GM12891 (cell line): ENCODE measurements around the gene GPC3.
"Not testable (repeated sequence)": the region's sequence is repeated elsewhere in the genome, so short reads cannot be mapped to it uniquely, and the experiment has no call there.

Source experiments
- DNase-seq: peaks from one replicate; pipeline ENCODE4 v3.0.0; 2011; ENCODE audit warnings: low spot score; ENCODE audit not compliant: insufficient read length
- FAIRE-seq: peaks from 2 replicates; lab custom pipeline; 2011; peaks lifted over from hg19 to GRCh38; lab: Jason Lieb, UNC
- PAX5 ChIP-seq: IDR thresholded peaks from 2 replicates; pipeline ENCODE4 v1.6.1; 2011; ENCODE audit warnings: low read length, moderate library complexity, mild to moderate bottlenecking; ENCODE audit not compliant: insufficient read depth, severe bottlenecking
- POLR2A ChIP-seq: IDR thresholded peaks from 2 replicates; pipeline ENCODE4 v1.6.1; 2011; ENCODE audit warnings: low read depth, low read length, control low read depth
- POLR2AphosphoS5 ChIP-seq: IDR thresholded peaks from 2 replicates; pipeline ENCODE4 v1.6.1; 2011; ENCODE audit warnings: low read depth, low read length, control low read depth
- POU2F2 ChIP-seq: IDR thresholded peaks from 2 replicates; pipeline ENCODE4 v1.6.1; 2011; ENCODE audit warnings: low read depth, mild to moderate bottlenecking, control low read depth, low read length, moderate library complexity
- SPI1 ChIP-seq: IDR thresholded peaks from 2 replicates; pipeline ENCODE4 v1.6.1; 2011; ENCODE audit warnings: low read depth, low read length, control low read depth
- TAF1 ChIP-seq: IDR thresholded peaks from 2 replicates; pipeline ENCODE4 v1.6.1; 2011; ENCODE audit warnings: low read depth, low read length, control low read depth

The GPC3 gene

GRCh38 chrX:133776072-133776471 is 209.3 kb downstream of the GPC3 start:
- TF ChIP-seq TAF1, result no peak
- no peak for TF ChIP-seq POU2F2
- TF ChIP-seq SPI1, result no peak
- no peak for TF ChIP-seq POLR2A
- TF ChIP-seq PAX5, result no peak
- TF ChIP-seq POLR2AphosphoS5, result no peak
- no peak for DNase-seq

GRCh38 chrX:133774807-133775206 is 210.6 kb downstream of the GPC3 start:
- FAIRE-seq, result no peak
- no peak for DNase-seq
- TF ChIP-seq TAF1 (no peak), POU2F2 (no peak), POLR2AphosphoS5 (no peak), POLR2A (no peak), SPI1 (no peak), PAX5 (no peak)

More at GRCh38 chrX:133776072-133776471, 209.3 kb downstream of the GPC3 start:
- no peak for FAIRE-seq

- TF ChIP-seq TAF1 (no peak), PAX5 (no peak), SPI1 (no peak), POLR2AphosphoS5 (no peak), POU2F2 (no peak), POLR2A (no peak)
- FAIRE-seq, result no peak
- DNase-seq, result no peak
Measured at GRCh38 chrX:133771086-133771646, 214.2 kb downstream of the GPC3 start.

- not testable (repeated sequence) for FAIRE-seq, DNase-seq
Measured at GRCh38 chrX:133762976-133763548, 222.3 kb downstream of the GPC3 start.

- DNase-seq (no peak), FAIRE-seq (no peak)
- no peak for TF ChIP-seq PAX5
- no peak for TF ChIP-seq TAF1
- no peak for TF ChIP-seq SPI1
- no peak for TF ChIP-seq POLR2A
- TF ChIP-seq POLR2AphosphoS5, result no peak
- no peak for TF ChIP-seq POU2F2
Measured at GRCh38 chrX:133754657-133755056, 230.7 kb downstream of the GPC3 start.

GRCh38 chrX:133749951-133750350 is 235.4 kb downstream of the GPC3 start:
- no peak for DNase-seq
- no peak for FAIRE-seq
- no peak for TF ChIP-seq SPI1
- TF ChIP-seq POLR2A, result no peak
- no peak for TF ChIP-seq POLR2AphosphoS5
- TF ChIP-seq TAF1, result no peak
- no peak for TF ChIP-seq POU2F2
- TF ChIP-seq PAX5, result no peak

- DNase-seq, result no peak
- FAIRE-seq, result no peak
- TF ChIP-seq SPI1, result no peak
Measured at GRCh38 chrX:133749370-133749769, 236.0 kb downstream of the GPC3 start.

GRCh38 chrX:133747196-133747595 is 238.2 kb downstream of the GPC3 start:
- no peak for DNase-seq
- FAIRE-seq, result no peak
- TF ChIP-seq POLR2AphosphoS5 (no peak), PAX5 (no peak), POU2F2 (no peak), TAF1 (no peak), SPI1 (no peak), POLR2A (no peak)

- TF ChIP-seq POU2F2 (no peak), PAX5 (no peak), TAF1 (no peak), POLR2A (no peak), POLR2AphosphoS5 (no peak), SPI1 (no peak)
- DNase-seq (no peak), FAIRE-seq (no peak)
Measured at GRCh38 chrX:133746593-133746992, 238.8 kb downstream of the GPC3 start.

GRCh38 chrX:133745349-133745748 is 240.0 kb downstream of the GPC3 start:
- FAIRE-seq, result no peak
- TF ChIP-seq TAF1, result no peak
- no peak for TF ChIP-seq PAX5
- no peak for TF ChIP-seq POLR2A
- no peak for TF ChIP-seq POLR2AphosphoS5
- TF ChIP-seq POU2F2, result no peak
- TF ChIP-seq SPI1, result no peak
- DNase-seq, result no peak
